ENCODE results near the gene LRP8. TPM values are rescaled to one million over a fixed set of nuclear protein-coding genes. Genes with fewer than 3 reads are reported as not detected.

The LRP8 gene
- total and polyA plus RNA-seq, 2 experiments from 2014 or later: 1.3 to 8.9 TPM

DNA sequence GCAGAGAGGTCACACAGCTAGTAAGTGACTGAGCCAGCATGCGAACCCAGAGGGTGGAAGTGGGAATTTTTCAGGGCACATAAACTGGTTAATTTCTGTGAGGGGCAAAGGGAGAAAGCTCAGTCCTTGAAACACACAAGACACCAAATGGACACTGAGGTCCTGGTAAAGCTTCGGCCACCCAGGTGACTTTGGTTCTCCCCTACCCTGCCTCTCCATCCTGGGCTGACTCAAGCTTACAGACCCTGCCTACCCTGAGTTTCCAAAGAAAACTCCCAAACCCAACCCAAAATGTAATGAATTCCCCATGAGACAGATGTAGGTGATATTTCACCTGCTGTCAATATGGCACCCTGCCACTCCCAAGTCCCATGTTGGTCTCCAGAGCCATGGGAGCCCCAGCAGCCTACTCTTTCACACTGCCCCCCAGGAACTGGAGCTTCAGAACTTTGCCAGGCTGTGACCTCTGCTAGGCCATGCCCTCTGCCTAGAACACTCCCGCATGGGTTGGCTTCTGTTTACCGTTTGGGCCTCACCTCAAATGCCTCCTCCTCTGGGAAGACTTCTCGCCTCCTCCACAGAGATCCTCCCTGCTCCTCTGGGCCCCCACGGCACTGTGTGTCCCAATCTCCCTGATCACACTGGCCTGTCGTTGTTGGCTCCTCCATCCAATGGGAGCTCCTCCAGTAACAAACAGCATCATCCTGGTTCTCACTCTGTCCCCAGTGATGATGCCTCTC, 3.7 kb upstream of the LRP8 start:
- in situ Hi-C loops (cut with MboI): no loop called here
- H3K9ac ChIP-seq: no peak overlapping the region
- no peak for DNase-seq
- H3F3A ChIP-seq (ENCODE audit: insufficient read depth): no peaks in the 10 kb centered on the region
- H3K27ac ChIP-seq: no peak overlapping the region
- WGBS, 2 experiments (ENCODE audit: low coverage in 1 of 2, low lambda C conversion rate in 2 of 2, missing lambda C conversion rate in 2 of 2): 86 to 91% methylated on average over 7 of the region's 7 CpGs
- no peaks in the 10 kb centered on the region for H3K79me2 ChIP-seq (ENCODE audit: insufficient read depth)
- H3K4me2 ChIP-seq (ENCODE audit: unreplicated experiment): no peak overlapping the region
- H3K36me3 ChIP-seq (ENCODE audit: low read depth): no peaks in the 10 kb centered on the region
- no peaks in the 10 kb centered on the region for H3K4me1 ChIP-seq (ENCODE audit: insufficient read depth)
- no peaks in the 10 kb centered on the region for H3K9me2 ChIP-seq (ENCODE audit: insufficient read depth)
- 0 out of 2 replicates have a peak, but pooled peaks cover 9% of the 10 kb centered on the region for H3K27me3 ChIP-seq (replicated peaks; ENCODE audit: insufficient read depth)
- no peak for TF ChIP-seq EZH2 (IDR thresholded peaks at IDR 0.05; ENCODE audit: insufficient read depth, poor library complexity, severe bottlenecking)
- TF ChIP-seq EZH2phosphoT487 (IDR thresholded peaks at IDR 0.05; ENCODE audit: insufficient read depth, low read depth): no peak
- H4K20me1 ChIP-seq (ENCODE audit: insufficient read depth): no peaks in the 10 kb centered on the region
- H2AFZ ChIP-seq: no peak overlapping the region
- no peaks in the 10 kb centered on the region for H3K9me3 ChIP-seq (ENCODE audit: low read depth)
- no peak overlapping the region for H3K4me3 ChIP-seq

DNA sequence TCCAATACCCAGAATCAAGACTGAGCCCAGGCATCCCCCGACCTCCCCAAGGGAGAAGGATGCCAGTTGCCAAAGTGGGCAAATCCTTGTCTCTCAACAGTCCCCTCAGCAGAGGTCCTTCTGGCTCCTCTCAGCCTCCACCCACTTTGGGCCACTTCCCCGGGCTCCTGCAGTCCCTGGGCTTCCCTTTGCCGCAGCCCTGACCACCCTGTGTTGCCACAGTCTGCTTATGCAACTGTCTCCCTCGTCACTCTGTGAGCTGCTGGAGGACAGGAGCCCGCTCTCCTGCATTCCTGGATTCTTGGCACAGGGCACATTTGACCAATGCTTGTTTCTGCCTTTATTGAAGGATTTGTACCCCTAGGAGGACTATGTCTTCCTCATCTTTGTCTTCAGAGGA, 2.9 kb upstream of the LRP8 start:
- no peak for TF ChIP-seq EZH2 (IDR thresholded peaks at IDR 0.05; ENCODE audit: insufficient read depth, poor library complexity, severe bottlenecking)
- H3K9ac ChIP-seq: no peak overlapping the region
- H3K4me1 ChIP-seq (ENCODE audit: insufficient read depth): 0 out of 2 replicates have a peak, but pooled peaks cover under 1% of the 10 kb centered on the region
- 84 to 85% methylated on average over 5 of the region's 5 CpGs for WGBS, 2 experiments (ENCODE audit: low coverage in 1 of 2, low lambda C conversion rate in 2 of 2, missing lambda C conversion rate in 2 of 2)
- H4K20me1 ChIP-seq (ENCODE audit: insufficient read depth): no peaks in the 10 kb centered on the region
- H3K27me3 ChIP-seq (replicated peaks; ENCODE audit: insufficient read depth): 0 out of 2 replicates have a peak, but pooled peaks cover 8% of the 10 kb centered on the region
- no peaks in the 10 kb centered on the region for H3K9me2 ChIP-seq (ENCODE audit: insufficient read depth)
- no peak overlapping the region for H3K4me2 ChIP-seq (ENCODE audit: unreplicated experiment)
- H3F3A ChIP-seq (ENCODE audit: insufficient read depth): no peaks in the 10 kb centered on the region
- no peaks in the 10 kb centered on the region for H3K36me3 ChIP-seq (ENCODE audit: low read depth)
- no peaks in the 10 kb centered on the region for H3K9me3 ChIP-seq (ENCODE audit: low read depth)
- H3K27ac ChIP-seq: no peak overlapping the region
- H3K79me2 ChIP-seq (ENCODE audit: insufficient read depth): no peaks in the 10 kb centered on the region
- DNase-seq: no peak
- H3K4me3 ChIP-seq: no peak overlapping the region
- no peak overlapping the region for H2AFZ ChIP-seq
- in situ Hi-C loops (cut with MboI): no loop called here

DNA sequence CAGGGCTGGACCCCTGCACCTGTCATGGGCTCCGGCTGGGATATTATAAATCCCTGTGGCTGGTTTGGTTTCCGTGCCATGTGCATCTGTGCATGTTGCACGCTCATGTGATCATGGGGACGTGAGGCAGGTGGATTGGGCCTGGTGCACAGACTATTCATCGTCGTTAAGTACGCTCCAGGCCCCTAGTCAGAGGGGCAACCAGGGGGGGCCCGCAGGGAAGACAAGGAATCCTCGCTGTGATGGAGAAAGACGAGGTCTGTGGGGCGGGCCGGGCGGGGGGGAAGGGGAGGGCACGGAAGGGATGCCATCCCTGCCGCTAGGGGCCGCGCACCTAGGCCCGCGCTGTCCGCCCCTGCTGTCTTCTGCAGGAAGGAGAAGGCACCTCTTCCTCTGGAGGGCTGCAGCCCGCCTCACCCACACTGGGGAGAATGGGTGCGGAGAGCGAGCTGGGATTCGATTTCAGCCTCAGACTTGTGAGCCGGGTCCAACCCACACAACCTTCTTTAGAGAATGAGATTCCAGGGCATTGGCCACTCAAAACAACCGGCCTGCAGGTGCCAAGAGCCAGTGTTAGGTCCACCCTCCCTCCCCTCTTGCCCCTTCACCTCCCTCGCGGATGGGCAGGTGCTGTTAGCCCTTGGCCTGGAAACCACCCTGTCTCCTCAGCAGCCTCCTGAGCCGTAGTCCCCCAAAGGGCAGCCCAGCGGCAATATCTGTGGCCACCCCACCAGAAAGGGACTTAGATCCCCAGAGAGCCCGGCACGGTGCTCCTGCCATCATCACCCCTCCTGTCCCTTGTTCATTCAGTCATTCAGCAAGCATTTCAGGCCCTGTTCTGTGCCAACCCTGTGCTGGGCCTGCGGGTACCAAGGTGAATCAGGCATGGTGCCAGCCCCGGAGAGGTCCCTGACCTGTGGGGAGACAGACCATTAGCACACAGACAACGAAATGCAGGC, 950 bp upstream of the LRP8 start:
- Histone ChIP-seq H3K4me3 (peak overlapping the region; percentile 59), H3K9ac (peak overlapping the region; percentile 65; the same call in 1 of the 2 replicates), H4K20me1 (ENCODE audit: insufficient read depth) (no peaks in the 10 kb centered on the region), H3K27me3 (replicated peaks; ENCODE audit: insufficient read depth) (no peaks in the 10 kb centered on the region), H3K4me2 (ENCODE audit: unreplicated experiment) (no peak overlapping the region), H3K4me1 (ENCODE audit: insufficient read depth) (peaks cover 5% of the 10 kb centered on the region; the same call in 1 of the 2 replicates), H2AFZ (peak overlapping the region; percentile 87; the same call in 1 of the 2 replicates), H3K9me3 (ENCODE audit: low read depth) (no peaks in the 10 kb centered on the region), H3K27ac (no peak overlapping the region), H3K9me2 (ENCODE audit: insufficient read depth) (no peaks in the 10 kb centered on the region), H3K79me2 (ENCODE audit: insufficient read depth) (no peaks in the 10 kb centered on the region), H3K36me3 (ENCODE audit: low read depth) (no peaks in the 10 kb centered on the region), H3F3A (ENCODE audit: insufficient read depth) (peaks cover 9% of the 10 kb centered on the region; the same call in 1 of the 2 replicates)
- DNase-seq: no peak
- in situ Hi-C loops (cut with MboI): no loop called here
- TF ChIP-seq EZH2 (IDR thresholded peaks at IDR 0.05; ENCODE audit: insufficient read depth, poor library complexity, severe bottlenecking) (no peak), EZH2phosphoT487 (IDR thresholded peaks at IDR 0.05; ENCODE audit: insufficient read depth, low read depth) (no peak)
- 90% methylated on average over 22 to 35 of the region's 35 CpGs for WGBS, 2 experiments (ENCODE audit: low coverage in 1 of 2, low lambda C conversion rate in 2 of 2, missing lambda C conversion rate in 2 of 2)

DNA sequence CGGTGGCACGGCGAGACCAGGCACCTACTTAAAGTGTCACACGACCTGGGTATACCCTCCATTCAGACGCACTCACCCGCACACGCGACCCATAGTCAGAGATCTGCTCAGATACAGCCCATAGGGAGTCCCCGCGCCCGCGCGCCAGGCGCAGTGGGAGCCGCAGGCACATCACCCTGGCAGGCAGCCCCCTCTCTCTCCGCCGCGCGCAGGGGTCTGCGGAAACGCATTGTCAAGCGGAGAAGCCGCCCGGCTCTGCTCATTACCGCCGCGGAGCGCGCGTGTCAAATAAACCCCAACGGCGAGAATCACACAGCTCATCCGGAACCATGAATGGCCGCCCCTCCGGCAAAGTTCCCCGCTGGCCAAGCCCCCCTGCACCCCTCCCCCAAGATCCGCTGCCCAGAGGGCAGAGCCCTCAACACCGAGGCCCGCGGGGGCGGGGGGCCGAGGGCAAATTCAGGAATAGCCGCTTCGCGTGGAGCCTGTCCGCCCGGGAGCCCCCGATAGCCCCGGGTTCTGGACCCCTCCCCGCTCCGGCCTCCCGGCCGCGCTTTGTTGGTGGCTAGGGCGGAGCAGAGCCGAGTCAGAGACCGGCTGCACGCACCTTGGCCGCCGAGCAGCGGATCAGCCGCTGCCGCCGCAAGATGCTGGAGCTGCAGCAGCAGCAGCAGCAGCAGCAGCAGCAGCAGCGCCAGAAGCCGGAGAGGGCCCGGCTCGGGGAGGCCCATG, 522 bp downstream of the LRP8 start:
- 1 to 3% methylated on average over 27 to 54 of the region's 68 CpGs for WGBS, 2 experiments (ENCODE audit: low coverage in 1 of 2, low lambda C conversion rate in 2 of 2, missing lambda C conversion rate in 2 of 2)
- H3K36me3 ChIP-seq (ENCODE audit: low read depth): no peaks in the 10 kb centered on the region

More for the DNA sequence above, 522 bp downstream of the LRP8 start:
- peaks cover 5% of the 10 kb centered on the region; the same call in 1 of the 2 replicates for H3K4me1 ChIP-seq (ENCODE audit: insufficient read depth)
- H3K27ac ChIP-seq: no peak overlapping the region
- H3K4me3 ChIP-seq: peak overlapping the region; percentile 94
- peaks cover 9% of the 10 kb centered on the region; the same call in 1 of the 2 replicates for H3F3A ChIP-seq (ENCODE audit: insufficient read depth)
- peak; percentile 65 for DNase-seq
- in situ Hi-C loops (cut with MboI): no loop called here
- H3K9ac ChIP-seq: peak overlapping the region; percentile 77
- no peaks in the 10 kb centered on the region for H3K9me2 ChIP-seq (ENCODE audit: insufficient read depth)
- H2AFZ ChIP-seq: peak overlapping the region; percentile 85
- peak overlapping the region; percentile 96 for H3K4me2 ChIP-seq (ENCODE audit: unreplicated experiment)
- no peak for TF ChIP-seq EZH2phosphoT487 (IDR thresholded peaks at IDR 0.05; ENCODE audit: insufficient read depth, low read depth)
- TF ChIP-seq EZH2 (IDR thresholded peaks at IDR 0.05; ENCODE audit: insufficient read depth, poor library complexity, severe bottlenecking): no peak
- H3K27me3 ChIP-seq (replicated peaks; ENCODE audit: insufficient read depth): no peaks in the 10 kb centered on the region
- no peaks in the 10 kb centered on the region for H4K20me1 ChIP-seq (ENCODE audit: insufficient read depth)
- no peaks in the 10 kb centered on the region for H3K79me2 ChIP-seq (ENCODE audit: insufficient read depth)
- no peaks in the 10 kb centered on the region for H3K9me3 ChIP-seq (ENCODE audit: low read depth)

Data from GM23248 (cell line).